NCI-H748 (cell line): ENCODE data around the gene SYT10.
A peak's percentile ranks its signal among the peaks of the same experiment; 100 is the strongest.

Experiments
- DNase-seq: peaks from one replicate; lab custom pipeline; 2025; ENCODE audit not compliant: unreplicated experiment; lab: John Stamatoyannopoulos, UW

Gene SYT10

GRCh38 chr12:33357181-33357580 lies 82.4 kb downstream of the SYT10 start:
- DNase-seq: no peak

- no peak for DNase-seq
Observed at GRCh38 chr12:33349791-33350190, 89.8 kb downstream of the SYT10 start.

- DNase-seq: peak; percentile 72
Observed at GRCh38 chr12:33331961-33332398, 107.6 kb downstream of the SYT10 start.

GRCh38 chr12:33330940-33331339 lies 108.7 kb downstream of the SYT10 start:
- DNase-seq: peak; percentile 66
